GM10248 (cell line): ENCODE results near the gene EIF5.
A peak's percentile ranks its signal among the peaks of the same experiment; 100 is the strongest.

Experiments used
- CTCF ChIA-PET: fragments of 300-600 bp; sonication (Branson Sonifier 250); formaldehyde crosslinking; extraction: SDS; loops from one replicate; lab custom pipeline; 2021; ENCODE audit warnings: antibody characterized with exemption; lab: Yijun Ruan, JAX
- POLR2A ChIA-PET: fragments of 350-650 bp; sonication (Branson Sonifier 250); formaldehyde crosslinking; extraction: SDS; loops from one replicate; lab custom pipeline; 2020; ENCODE audit warnings: antibody characterized with exemption; lab: Yijun Ruan, JAX
- DNase-seq: peaks from one replicate; pipeline ENCODE4 v3.0.0; 2012; ENCODE audit errors: extremely low spot score
- CTCF ChIP-seq: IDR thresholded peaks from 2 replicates; pipeline ENCODE4 v1.5.1; 2012; ENCODE audit warnings: mild to moderate bottlenecking, low read depth; ENCODE audit errors: extremely low read depth, missing control alignments, control extremely low read depth

Gene EIF5

GRCh38 chr14:103318750-103319419 is 15.2 kb upstream of the EIF5 start:
- ChIA-PET CTCF (interaction anchor here (0.9 to 1.4 kb wide), 3 partner anchors 13 to 38 kb away, joined by 3 read pairs; no protein-coding TSS in a partner anchor), POLR2A (no interaction called here)
- no peak for TF ChIP-seq CTCF
- DNase-seq: no peak

DNA sequence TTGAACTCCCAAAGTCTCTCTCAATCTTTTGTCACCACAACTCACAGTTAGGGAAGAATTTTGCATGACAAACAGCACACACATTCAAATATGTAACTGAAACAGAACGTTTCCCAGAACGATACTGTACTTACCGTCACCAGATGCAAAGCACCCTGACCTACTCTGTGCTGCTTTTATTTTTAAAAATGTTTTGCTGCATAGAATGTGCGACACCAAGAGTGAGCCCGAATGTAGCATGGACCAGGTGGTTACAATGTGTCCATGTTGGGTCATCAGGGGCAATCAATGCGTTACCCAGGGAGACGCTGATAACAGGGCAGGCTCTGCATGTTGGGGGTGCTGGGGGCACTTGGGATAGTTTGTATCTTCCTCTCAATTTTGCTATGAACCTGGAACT is 14.6 kb upstream of the EIF5 start:
- no peak for TF ChIP-seq CTCF
- ChIA-PET CTCF (interaction anchor here (1.4 kb wide), 1 partner anchor 12 kb away, joined by 3 read pairs; no protein-coding TSS in a partner anchor), POLR2A (no interaction called here)
- peak; percentile 34 for DNase-seq

GRCh38 chr14:103326078-103326477 is 8.0 kb upstream of the EIF5 start:
- POLR2A ChIA-PET: interaction anchor here (0.5 kb wide), 1 partner anchor 11 kb away, joined by 3 read pairs; no protein-coding TSS in a partner anchor
- DNase-seq: no peak
- CTCF ChIA-PET: interaction anchor here (1.4 kb wide), 1 partner anchor 221 kb away, joined by 4 read pairs; no protein-coding TSS in a partner anchor
- TF ChIP-seq CTCF: no peak

DNA sequence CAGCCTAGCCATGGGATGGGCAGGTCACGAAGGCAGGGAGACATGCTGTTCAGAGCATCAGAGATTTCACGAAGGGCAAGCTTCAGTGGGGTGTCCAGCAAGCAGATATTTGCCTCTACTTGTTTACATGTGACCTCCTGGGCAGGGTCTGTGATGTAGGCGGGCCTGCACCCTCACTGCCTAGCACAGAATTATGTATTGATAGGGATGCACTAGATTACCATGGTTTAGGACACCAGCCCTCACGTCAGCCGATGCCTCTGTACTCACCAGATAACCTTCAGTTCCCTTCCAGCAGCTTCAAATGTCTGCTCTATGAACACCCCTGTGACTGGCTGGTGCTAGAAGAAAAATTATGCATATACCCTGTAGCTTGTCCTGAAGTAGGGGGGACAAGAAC is 5.1 kb upstream of the EIF5 start:
- ChIA-PET POLR2A (interaction anchor here (0.5 to 0.6 kb wide), 2 partner anchors 39 to 200 kb away, joined by 3 to 9 read pairs; no protein-coding TSS in a partner anchor), CTCF (interaction anchor here (1.3 kb wide), 1 partner anchor 36 kb away, joined by 6 read pairs; no protein-coding TSS in a partner anchor)
- DNase-seq: no peak
- no peak for TF ChIP-seq CTCF

GRCh38 chr14:103329401-103330347 is 4.4 kb upstream of the EIF5 start:
- POLR2A ChIA-PET: interaction anchor here (0.5 to 0.6 kb wide), 2 partner anchors 38 to 201 kb away, joined by 3 to 9 read pairs; no protein-coding TSS in a partner anchor
- TF ChIP-seq CTCF: no peak
- DNase-seq: no peak
- CTCF ChIA-PET: interaction anchor here (0.9 to 1.3 kb wide), 3 partner anchors 8 to 61 kb away, joined by 3 to 6 read pairs (median 5); no protein-coding TSS in a partner anchor

GRCh38 chr14:103330536-103330935 is 3.5 kb upstream of the EIF5 start:
- no peak for DNase-seq
- TF ChIP-seq CTCF: no peak
- ChIA-PET POLR2A (no interaction called here), CTCF (interaction anchor here (0.9 to 1.3 kb wide), 3 partner anchors 9 to 60 kb away, joined by 3 to 6 read pairs (median 5); no protein-coding TSS in a partner anchor)
